Psoas muscle (tissue), 8 donors: Measurements from ENCODE around the gene TNNI3K. TPM values are rescaled to one million over a fixed set of nuclear protein-coding genes. Genes with fewer than 3 reads are reported as not detected.

Source experiments
- ATAC-seq, 4 donors: fragments of 200-7000 bp; cut with Tn5 transposase; one replicate each; pipeline ENCODE4 v1.9.1; 2020; ENCODE audit warnings: moderate library complexity in 3 of 4, mild to moderate bottlenecking in 2 of 4
- DNase-seq, 2 donors: peaks; one replicate each; pipeline ENCODE4 v3.0.0-alpha.2; 2020
- H3K27ac ChIP-seq: fragments of 200-600 bp; one replicate; pipeline ENCODE4 v1.8.0; 2022
- H3K27me3 ChIP-seq, 3 donors: fragments of 200-600 bp in 1 of 3; one replicate each; pipeline versions ENCODE4 v1.6.1 to v1.8.0; 2013 to 2022; ENCODE audit warnings: low read length in 2 of 3, mild to moderate bottlenecking in 2 of 3, moderate library complexity in 1 of 3; ENCODE audit not compliant: insufficient read depth in 3 of 3
- H3K36me3 ChIP-seq, 2 donors: fragments of 200-600 bp in 1 of 2; one replicate each; pipeline versions ENCODE4 v1.6.1 to v1.8.0; 2013 to 2022; ENCODE audit warnings: low read depth in 1 of 2, mild to moderate bottlenecking in 1 of 2, moderate library complexity in 1 of 2; ENCODE audit not compliant: insufficient read depth in 1 of 2
- H3K4me1 ChIP-seq: fragments of 200-600 bp; one replicate; pipeline ENCODE4 v1.8.0; 2022
- H3K4me3 ChIP-seq: fragments of 200-600 bp; one replicate; pipeline ENCODE4 v1.8.0; 2022; ENCODE audit warnings: mild to moderate bottlenecking
- H3K9me3 ChIP-seq: fragments of 200-600 bp; one replicate; pipeline ENCODE4 v1.8.0; 2022
- CTCF ChIP-seq: fragments of 200-600 bp; IDR thresholded peaks from one replicate; pipeline ENCODE4 v1.8.0; 2022; ENCODE audit warnings: antibody characterized with exemption
- WGBS, 3 donors: extraction: QIAGEN DNeasy Blood & Tissue Kit; methylation state at CpG; one replicate each; pipeline versions ENCODE4 v1.1.6 to v1.1.7; 2013; 5-methylcytosine and 5-hydroxymethylcytosine counted together
- intact Hi-C, 2 donors: fragments of 100-400 bp; cut with DNase I; formaldehyde crosslinking; loops; one replicate each; pipeline versions ENCODE4 v1.11.0 to v1.14.2; 2022
- polyA plus RNA-seq, 3 donors: library from polyadenylated mRNA; stranded (reverse); fragments of 200-250 nt; gene quantifications; one replicate each; pipeline ENCODE4 v1.2.3, GENCODE V29; 2013
- total RNA-seq, 4 donors: library from RNA; stranded (reverse); fragmentation: NEBNext Ultra II Directional in 2 of 4; extraction: Animal tissue kit (Norgen Biotek cat#: 25700) in 2 of 4; gene quantifications; one replicate each; pipeline versions ENCODE4 v1.2.1 to v1.2.4, GENCODE V29; 2021 to 2023
- donor health status: healthy with polysubstance abuse.
- donor health status: DM: no; HTN: no; CAD: no; lungs with moderate emphysema.
- donor health status: Bipolar disorder and iron deficiency.
- donor health status: healthy.
- donor health status: DM: yes; HTN: yes; CAD: no.
- donor health status: DM: no; HTN: no; CAD: no.
- donor health status: DM: no; HTN: no; CAD: no.
- donor health status: DM: yes; HTN: yes; CAD: no.

The TNNI3K gene
- total and polyA plus RNA-seq, 7 donors, result 0.12 to 2.4 (median 1.2) TPM

- intact Hi-C loops, result no loop called here
- 23 to 46% (median 24%) methylated on average over 1 of the region's 1 CpG for WGBS, 3 donors
- Histone ChIP-seq H3K36me3 (no peaks in the 10 kb centered on the region), H3K27ac (no peak overlapping the region), H3K4me1 (no peaks in the 10 kb centered on the region), H3K27me3 (no peaks in the 10 kb centered on the region), H3K9me3 (no peaks in the 10 kb centered on the region), H3K4me3 (no peak overlapping the region)
- no peak for DNase-seq
- no peak for TF ChIP-seq CTCF
- no peak for ATAC-seq
Observed at GRCh38 chr1:74344387-74344786, 109.2 kb downstream of the TNNI3K start.

- Histone ChIP-seq H3K27me3 (no peaks in the 10 kb centered on the region), H3K36me3 (no peaks in the 10 kb centered on the region), H3K4me3 (no peak overlapping the region), H3K9me3 (no peaks in the 10 kb centered on the region), H3K27ac (no peak overlapping the region), H3K4me1 (no peaks in the 10 kb centered on the region)
- WGBS, 3 donors, result 86 to 87% (median 86%) methylated on average over 1 of the region's 1 CpG
- DNase-seq (no peak), ATAC-seq (no peak)
- intact Hi-C loops, result no loop called here
- no peak for TF ChIP-seq CTCF
Observed at GRCh38 chr1:74356493-74356892, 121.3 kb downstream of the TNNI3K start.

GRCh38 chr1:74357150-74357549 is 122.0 kb downstream of the TNNI3K start:
- no peak overlapping the region for H3K4me3 ChIP-seq
- intact Hi-C loops, result no loop called here
- H3K9me3 ChIP-seq, result no peaks in the 10 kb centered on the region
- H3K27me3 ChIP-seq, result no peaks in the 10 kb centered on the region
- no peak for TF ChIP-seq CTCF
- no peak overlapping the region for H3K27ac ChIP-seq
- ATAC-seq (no peak), DNase-seq (no peak)
- H3K36me3 ChIP-seq, result no peaks in the 10 kb centered on the region
- 74 to 78% (median 77%) methylated on average over 3 of the region's 3 CpGs for WGBS, 3 donors
- H3K4me1 ChIP-seq, result no peaks in the 10 kb centered on the region

GRCh38 chr1:74357756-74358155 is 122.6 kb downstream of the TNNI3K start:
- H3K36me3 ChIP-seq, result no peaks in the 10 kb centered on the region
- no peak overlapping the region for H3K4me3 ChIP-seq
- WGBS, 3 donors, result 72 to 75% (median 73%) methylated on average over 4 of the region's 4 CpGs
- DNase-seq, result no peak
- no peak for ATAC-seq
- no peaks in the 10 kb centered on the region for H3K27me3 ChIP-seq
- no peak for TF ChIP-seq CTCF
- no peaks in the 10 kb centered on the region for H3K9me3 ChIP-seq
- intact Hi-C loops, result no loop called here
- no peaks in the 10 kb centered on the region for H3K4me1 ChIP-seq
- no peak overlapping the region for H3K27ac ChIP-seq

GRCh38 chr1:74362691-74363090 is 127.5 kb downstream of the TNNI3K start:
- Histone ChIP-seq H3K36me3 (no peaks in the 10 kb centered on the region), H3K4me3 (no peak overlapping the region), H3K4me1 (no peaks in the 10 kb centered on the region), H3K27me3 (no peaks in the 10 kb centered on the region), H3K9me3 (no peaks in the 10 kb centered on the region), H3K27ac (no peak overlapping the region)
- WGBS, 3 donors, result 91 to 98% (median 92%) methylated on average over 1 of the region's 1 CpG
- TF ChIP-seq CTCF, result no peak
- no peak for DNase-seq
- intact Hi-C loops, result no loop called here
- ATAC-seq, result no peak
